Ascending aorta (tissue), 2 donors: ENCODE measurements around the gene THRA. TPM values are rescaled to one million over a fixed set of nuclear protein-coding genes. Genes with fewer than 3 reads are reported as not detected.
A peak's percentile ranks its signal among the peaks of the same experiment; 100 is the strongest.

ENCODE experiments used
- DNase-seq, 2 donors: peaks; one replicate each; pipeline ENCODE4 v3.0.0-alpha.2; 2019; ENCODE audit warnings: low spot score in 2 of 2
- H3K27ac ChIP-seq, 2 donors: fragments of 200-600 bp; sonication (generic); one replicate each; pipeline ENCODE4 v1.5.1; 2016 to 2017; ENCODE audit warnings: mild to moderate bottlenecking in 1 of 2
- H3K27me3 ChIP-seq: fragments of 200-600 bp; sonication (generic); one replicate; pipeline ENCODE4 v1.5.1; 2017
- H3K36me3 ChIP-seq, 2 donors: fragments of 200-600 bp; sonication (generic); one replicate each; pipeline ENCODE4 v1.5.1; 2016
- H3K4me1 ChIP-seq, 2 donors: fragments of 200-600 bp; sonication (generic); one replicate each; pipeline ENCODE4 v1.5.1; 2016 to 2017; ENCODE audit warnings: mild to moderate bottlenecking in 1 of 2
- H3K4me3 ChIP-seq, 2 donors: fragments of 200-600 bp; sonication (generic); one replicate each; pipeline ENCODE4 v1.5.1; 2016 to 2017; ENCODE audit warnings: mild to moderate bottlenecking in 1 of 2
- H3K9me3 ChIP-seq, 2 donors: fragments of 200-600 bp; sonication (generic); one replicate each; pipeline ENCODE4 v1.5.1; 2016
- intact Hi-C: fragments of 100-400 bp; cut with DNase I; formaldehyde crosslinking; loops from one replicate; pipeline ENCODE4 v1.15.1; 2023
- total RNA-seq: library from RNA; depleted of rRNA; stranded (reverse); fragments of >200 nt; gene quantifications from one replicate; pipeline ENCODE4 v1.1.0, GENCODE V29; 2016
- TF ChIP-seq, protein P1 (sequence below), 3 experiments: fragments of 200-600 bp in 2 of 3; fragments of 450-650 bp in 1 of 3; sonication (generic) in 2 of 3; IDR thresholded peaks; one replicate each; pipeline ENCODE4 v1.5.1; 2016 to 2019; ENCODE audit warnings: antibody characterized with exemption in 3 of 3, mild to moderate bottlenecking in 1 of 3, moderate library complexity in 1 of 3

The THRA gene
- 35.4 TPM for total RNA-seq

- TF ChIP-seq, protein P1, sequence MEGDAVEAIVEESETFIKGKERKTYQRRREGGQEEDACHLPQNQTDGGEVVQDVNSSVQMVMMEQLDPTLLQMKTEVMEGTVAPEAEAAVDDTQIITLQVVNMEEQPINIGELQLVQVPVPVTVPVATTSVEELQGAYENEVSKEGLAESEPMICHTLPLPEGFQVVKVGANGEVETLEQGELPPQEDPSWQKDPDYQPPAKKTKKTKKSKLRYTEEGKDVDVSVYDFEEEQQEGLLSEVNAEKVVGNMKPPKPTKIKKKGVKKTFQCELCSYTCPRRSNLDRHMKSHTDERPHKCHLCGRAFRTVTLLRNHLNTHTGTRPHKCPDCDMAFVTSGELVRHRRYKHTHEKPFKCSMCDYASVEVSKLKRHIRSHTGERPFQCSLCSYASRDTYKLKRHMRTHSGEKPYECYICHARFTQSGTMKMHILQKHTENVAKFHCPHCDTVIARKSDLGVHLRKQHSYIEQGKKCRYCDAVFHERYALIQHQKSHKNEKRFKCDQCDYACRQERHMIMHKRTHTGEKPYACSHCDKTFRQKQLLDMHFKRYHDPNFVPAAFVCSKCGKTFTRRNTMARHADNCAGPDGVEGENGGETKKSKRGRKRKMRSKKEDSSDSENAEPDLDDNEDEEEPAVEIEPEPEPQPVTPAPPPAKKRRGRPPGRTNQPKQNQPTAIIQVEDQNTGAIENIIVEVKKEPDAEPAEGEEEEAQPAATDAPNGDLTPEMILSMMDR (IDR thresholded peaks at IDR 0.05): peak in 1 of 3 experiments; percentile 39
- Histone ChIP-seq H3K4me1 (peaks cover 10 to 33% of the 10 kb centered on the region in 2 donors), H3K9me3 (no peaks in the 10 kb centered on the region), H3K27me3 (no peaks in the 10 kb centered on the region), H3K36me3 (no peaks in the 10 kb centered on the region), H3K4me3 (peak within 1 kb of the TSS; percentile 93 to 100), H3K27ac (peak within 1 kb of the TSS; percentile 86 to 91)
- DNase-seq: peak in 1 of 2 donors; percentile 83
- intact Hi-C loops: loop anchor here (1.0 to 2.0 kb wide), 4 partner anchors 13 to 106 kb away; no protein-coding TSS in a partner anchor
Measured at GRCh38 chr17:40062329-40063186, at the start of gene THRA. Gene THRA, plus strand, starts transcription at chr17:40062965. Its CDS starts 11,524 bp downstream, at chr17:40074489.

DNA sequence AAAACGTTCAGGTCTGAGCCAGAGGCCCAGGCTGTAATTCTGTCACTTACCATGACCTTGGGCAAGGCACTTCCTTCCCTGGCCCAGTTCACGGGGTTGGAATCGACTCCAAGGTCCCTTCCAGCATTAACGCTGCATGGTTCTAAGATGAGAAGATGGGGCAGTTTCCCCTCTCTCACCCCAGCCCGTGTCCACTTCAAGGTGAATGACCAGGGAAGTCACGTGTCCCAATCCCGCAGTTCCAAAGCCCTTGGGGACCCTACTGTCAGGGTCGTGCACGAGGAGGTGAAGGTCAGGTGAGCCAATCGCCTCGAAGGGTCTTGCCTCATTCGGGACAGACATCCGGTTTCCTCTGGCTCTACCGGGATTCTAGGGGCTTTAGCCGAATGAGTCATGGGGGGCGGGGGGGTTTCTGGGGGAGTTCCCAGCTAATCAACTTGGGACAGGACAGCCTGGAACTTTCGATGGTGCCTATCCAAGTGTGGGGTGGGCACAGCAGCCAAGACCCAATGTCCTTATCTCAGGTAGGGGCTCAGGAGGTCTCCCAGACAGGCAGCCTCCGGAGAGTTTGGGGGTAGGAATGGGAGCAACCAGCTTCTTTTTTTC is 48.3 kb upstream of the THRA start:
- no peak overlapping the region for H3K4me3 ChIP-seq
- peaks cover under 1 to 4% of the 10 kb centered on the region in 2 donors for H3K36me3 ChIP-seq
- no peaks in the 10 kb centered on the region for H3K9me3 ChIP-seq
- TF ChIP-seq, protein P1 (IDR thresholded peaks at IDR 0.05): no peak
- peaks cover 0 to 16% of the 10 kb centered on the region in 2 donors for H3K4me1 ChIP-seq
- DNase-seq: no peak
- H3K27ac ChIP-seq: peak overlapping the region in 1 of 2 donors; percentile 18
- no peaks in the 10 kb centered on the region for H3K27me3 ChIP-seq
- intact Hi-C loops: loop anchor here (5.0 kb wide), 1 partner anchor 73 kb away; no protein-coding TSS in a partner anchor

DNA sequence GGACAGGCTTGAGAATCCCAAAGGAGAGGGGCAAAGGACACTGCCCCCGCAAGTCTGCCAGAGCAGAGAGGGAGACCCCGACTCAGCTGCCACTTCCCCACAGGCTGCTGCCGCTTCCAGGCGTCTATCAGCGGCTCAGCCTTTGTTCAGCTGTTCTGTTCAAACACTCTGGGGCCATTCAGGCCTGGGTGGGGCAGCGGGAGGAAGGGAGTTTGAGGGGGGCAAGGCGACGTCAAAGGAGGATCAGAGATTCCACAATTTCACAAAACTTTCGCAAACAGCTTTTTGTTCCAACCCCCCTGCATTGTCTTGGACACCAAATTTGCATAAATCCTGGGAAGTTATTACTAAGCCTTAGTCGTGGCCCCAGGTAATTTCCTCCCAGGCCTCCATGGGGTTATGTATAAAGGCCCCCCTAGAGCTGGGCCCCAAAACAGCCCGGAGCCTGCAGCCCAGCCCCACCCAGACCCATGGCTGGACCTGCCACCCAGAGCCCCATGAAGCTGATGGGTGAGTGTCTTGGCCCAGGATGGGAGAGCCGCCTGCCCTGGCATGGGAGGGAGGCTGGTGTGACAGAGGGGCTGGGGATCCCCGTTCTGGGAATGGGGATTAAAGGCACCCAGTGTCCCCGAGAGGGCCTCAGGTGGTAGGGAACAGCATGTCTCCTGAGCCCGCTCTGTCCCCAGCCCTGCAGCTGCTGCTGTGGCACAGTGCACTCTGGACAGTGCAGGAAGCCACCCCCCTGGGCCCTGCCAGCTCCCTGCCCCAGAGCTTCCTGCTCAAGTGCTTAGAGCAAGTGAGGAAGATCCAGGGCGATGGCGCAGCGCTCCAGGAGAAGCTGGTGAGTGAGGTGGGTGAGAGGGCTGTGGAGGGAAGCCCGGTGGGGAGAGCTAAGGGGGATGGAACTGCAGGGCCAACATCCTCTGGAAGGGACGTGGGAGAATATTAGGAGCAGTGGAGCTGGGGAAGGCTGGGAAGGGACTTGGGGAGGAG is 47.5 kb upstream of the THRA start, which contains the start of gene CSF3:
CSF3 (plus strand) TSS at position 436 of the 993 bp plus-strand sequence; CDS start at position 471, 35 bp downstream.
- H3K4me1 ChIP-seq: peaks cover 0 to 16% of the 10 kb centered on the region in 2 donors
- H3K4me3 ChIP-seq: no peak within 1 kb of the TSS
- H3K9me3 ChIP-seq: no peaks in the 10 kb centered on the region
- H3K27ac ChIP-seq: peak within 1 kb of the TSS; percentile 14 to 18
- no peak for DNase-seq
- TF ChIP-seq, protein P1 (IDR thresholded peaks at IDR 0.05): no peak
- peaks cover 9 to 13% of the 10 kb centered on the region in 2 donors for H3K36me3 ChIP-seq
- no peaks in the 10 kb centered on the region for H3K27me3 ChIP-seq
- intact Hi-C loops: no loop called here

DNA sequence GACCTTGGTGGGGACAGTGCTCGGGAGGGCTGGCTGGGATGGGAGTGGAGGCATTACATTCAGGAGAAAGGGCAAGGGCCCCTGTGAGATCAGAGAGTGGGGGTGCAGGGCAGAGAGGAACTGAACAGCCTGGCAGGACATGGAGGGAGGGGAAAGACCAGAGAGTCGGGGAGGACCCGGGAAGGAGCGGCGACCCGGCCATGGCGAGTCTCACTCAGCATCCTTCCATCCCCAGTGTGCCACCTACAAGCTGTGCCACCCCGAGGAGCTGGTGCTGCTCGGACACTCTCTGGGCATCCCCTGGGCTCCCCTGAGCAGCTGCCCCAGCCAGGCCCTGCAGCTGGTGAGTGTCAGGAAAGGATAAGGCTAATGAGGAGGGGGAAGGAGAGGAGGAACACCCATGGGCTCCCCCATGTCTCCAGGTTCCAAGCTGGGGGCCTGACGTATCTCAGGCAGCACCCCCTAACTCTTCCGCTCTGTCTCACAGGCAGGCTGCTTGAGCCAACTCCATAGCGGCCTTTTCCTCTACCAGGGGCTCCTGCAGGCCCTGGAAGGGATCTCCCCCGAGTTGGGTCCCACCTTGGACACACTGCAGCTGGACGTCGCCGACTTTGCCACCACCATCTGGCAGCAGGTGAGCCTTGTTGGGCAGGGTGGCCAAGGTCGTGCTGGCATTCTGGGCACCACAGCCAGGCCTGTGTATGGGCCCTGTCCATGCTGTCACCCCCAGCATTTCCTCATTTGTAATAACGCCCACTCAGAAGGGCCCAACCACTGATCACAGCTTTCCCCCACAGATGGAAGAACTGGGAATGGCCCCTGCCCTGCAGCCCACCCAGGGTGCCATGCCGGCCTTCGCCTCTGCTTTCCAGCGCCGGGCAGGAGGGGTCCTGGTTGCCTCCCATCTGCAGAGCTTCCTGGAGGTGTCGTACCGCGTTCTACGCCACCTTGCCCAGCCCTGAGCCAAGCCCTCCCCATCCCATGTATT is 46.5 kb upstream of the THRA start:
- Histone ChIP-seq H3K36me3 (peaks cover 9 to 20% of the 10 kb centered on the region in 2 donors), H3K9me3 (no peaks in the 10 kb centered on the region), H3K4me1 (peaks cover 0 to 18% of the 10 kb centered on the region in 2 donors), H3K4me3 (no peak overlapping the region), H3K27ac (no peak overlapping the region), H3K27me3 (no peaks in the 10 kb centered on the region)
- intact Hi-C loops: no loop called here
- TF ChIP-seq, protein P1 (IDR thresholded peaks at IDR 0.05): no peak
- DNase-seq: no peak
